BE2C (cell line): ENCODE data around the gene TMSB4X.
"Not testable (repeated sequence)": the region's sequence is repeated elsewhere in the genome, so short reads cannot be mapped to it uniquely, and the experiment has no call there.

ENCODE experiments used
- DNase-seq: peaks from one replicate; pipeline ENCODE4 v3.0.0-alpha.2; 2020
- H3K27me3 ChIP-seq: fragments of 250-450 bp; sonication (Bioruptor Pico); 2 replicates; pipeline ENCODE4 v1.5.1; 2020; ENCODE audit warnings: mild to moderate bottlenecking
- H3K36me3 ChIP-seq: fragments of 250-450 bp; sonication (Bioruptor Pico); 2 replicates; pipeline ENCODE4 v1.5.1; 2020; ENCODE audit warnings: mild to moderate bottlenecking
- H3K4me1 ChIP-seq: fragments of 250-450 bp; sonication (Bioruptor Pico); 2 replicates; pipeline ENCODE4 v1.5.1; 2020
- H3K4me3 ChIP-seq: 2 replicates; pipeline ENCODE4 v1.5.1; 2011; ENCODE audit warnings: low read depth, low read length
- H3K9me3 ChIP-seq: fragments of 250-450 bp; sonication (Bioruptor Pico); 2 replicates; pipeline ENCODE4 v1.5.1; 2020
- TF ChIP-seq, protein P1 (sequence below): IDR thresholded peaks from 2 replicates; pipeline ENCODE4 v1.5.1; 2012; ENCODE audit warnings: mild to moderate bottlenecking, low read depth, low read length

Gene TMSB4X

DNA sequence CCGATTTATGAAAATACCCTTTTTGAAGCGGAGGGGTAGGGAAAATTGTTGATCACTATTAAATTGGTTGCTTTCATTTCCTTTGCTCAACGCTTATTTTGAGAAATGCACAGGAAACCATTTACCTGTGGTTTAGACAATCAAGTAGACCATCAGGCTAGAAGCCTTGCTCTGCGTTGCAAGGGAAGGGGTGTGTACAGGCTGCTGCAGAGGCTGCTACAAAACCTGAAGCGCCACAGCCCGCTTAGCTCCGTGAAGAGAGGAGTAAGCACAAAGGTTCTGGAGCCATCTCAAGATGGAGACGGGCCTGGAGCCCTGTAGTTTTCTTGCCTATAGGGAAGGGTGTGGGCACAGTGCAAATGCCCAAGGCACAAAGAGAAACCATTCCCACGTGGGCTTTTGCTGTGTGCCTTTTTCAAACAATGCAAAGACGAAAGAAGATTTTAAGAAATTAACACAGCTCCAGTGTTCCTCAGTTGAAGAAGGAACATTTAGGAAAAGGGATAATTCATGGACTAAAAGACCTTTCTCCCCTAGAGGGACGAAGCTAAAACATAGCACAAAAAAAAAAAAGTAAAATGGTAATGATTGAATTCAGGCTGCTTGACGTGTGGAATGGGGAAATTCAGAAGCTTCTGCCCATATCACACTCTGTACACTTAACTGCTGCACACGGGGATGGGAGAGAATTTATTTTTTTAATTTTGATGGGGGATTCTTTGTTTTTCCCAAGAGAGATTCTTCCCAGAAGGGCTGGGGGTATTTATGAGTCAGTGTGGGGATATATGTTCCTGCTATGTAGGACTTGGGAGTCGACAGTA is 3.5 kb downstream of the TMSB4X start:
- no peaks in the 10 kb centered on the region for H3K27me3 ChIP-seq
- no peak for DNase-seq
- no peaks in the 10 kb centered on the region for H3K9me3 ChIP-seq
- no peak overlapping the region for H3K4me3 ChIP-seq
- TF ChIP-seq, protein P1, sequence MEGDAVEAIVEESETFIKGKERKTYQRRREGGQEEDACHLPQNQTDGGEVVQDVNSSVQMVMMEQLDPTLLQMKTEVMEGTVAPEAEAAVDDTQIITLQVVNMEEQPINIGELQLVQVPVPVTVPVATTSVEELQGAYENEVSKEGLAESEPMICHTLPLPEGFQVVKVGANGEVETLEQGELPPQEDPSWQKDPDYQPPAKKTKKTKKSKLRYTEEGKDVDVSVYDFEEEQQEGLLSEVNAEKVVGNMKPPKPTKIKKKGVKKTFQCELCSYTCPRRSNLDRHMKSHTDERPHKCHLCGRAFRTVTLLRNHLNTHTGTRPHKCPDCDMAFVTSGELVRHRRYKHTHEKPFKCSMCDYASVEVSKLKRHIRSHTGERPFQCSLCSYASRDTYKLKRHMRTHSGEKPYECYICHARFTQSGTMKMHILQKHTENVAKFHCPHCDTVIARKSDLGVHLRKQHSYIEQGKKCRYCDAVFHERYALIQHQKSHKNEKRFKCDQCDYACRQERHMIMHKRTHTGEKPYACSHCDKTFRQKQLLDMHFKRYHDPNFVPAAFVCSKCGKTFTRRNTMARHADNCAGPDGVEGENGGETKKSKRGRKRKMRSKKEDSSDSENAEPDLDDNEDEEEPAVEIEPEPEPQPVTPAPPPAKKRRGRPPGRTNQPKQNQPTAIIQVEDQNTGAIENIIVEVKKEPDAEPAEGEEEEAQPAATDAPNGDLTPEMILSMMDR: no peak
- H3K4me1 ChIP-seq: no peaks in the 10 kb centered on the region
- H3K36me3 ChIP-seq: no peaks in the 10 kb centered on the region

DNA sequence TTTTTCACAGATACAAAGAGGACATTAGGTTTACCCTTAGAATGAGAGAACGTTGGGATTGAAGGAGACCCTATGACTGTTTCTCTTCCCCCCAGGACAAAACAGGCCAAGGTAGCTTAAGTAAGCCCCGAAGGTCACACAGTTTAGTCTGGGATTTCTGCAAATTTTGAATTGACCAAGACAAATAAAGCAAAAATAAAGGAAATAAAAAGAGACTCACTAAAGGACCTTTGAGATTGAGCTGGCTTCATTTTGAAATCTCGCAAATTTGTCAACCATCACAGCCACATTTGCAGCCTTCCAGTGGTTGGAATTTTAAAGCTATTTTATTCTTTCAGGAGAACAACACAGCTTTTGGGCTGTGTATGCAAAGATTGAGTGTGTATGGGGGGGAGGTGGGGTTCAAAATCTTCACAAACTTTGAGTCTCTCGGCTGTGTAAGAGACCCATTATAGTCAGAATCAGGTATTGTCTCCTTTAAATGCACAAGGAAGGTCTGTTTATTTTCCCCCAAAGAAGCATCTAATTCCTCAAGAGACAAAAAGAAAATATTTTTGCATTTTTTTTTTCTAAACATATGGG is 4.2 kb downstream of the TMSB4X start:
- DNase-seq: no peak
- TF ChIP-seq, protein P1: no peak
- no peak overlapping the region for H3K4me3 ChIP-seq
- H3K9me3 ChIP-seq: no peaks in the 10 kb centered on the region
- no peaks in the 10 kb centered on the region for H3K4me1 ChIP-seq
- no peaks in the 10 kb centered on the region for H3K36me3 ChIP-seq
- no peaks in the 10 kb centered on the region for H3K27me3 ChIP-seq

DNA sequence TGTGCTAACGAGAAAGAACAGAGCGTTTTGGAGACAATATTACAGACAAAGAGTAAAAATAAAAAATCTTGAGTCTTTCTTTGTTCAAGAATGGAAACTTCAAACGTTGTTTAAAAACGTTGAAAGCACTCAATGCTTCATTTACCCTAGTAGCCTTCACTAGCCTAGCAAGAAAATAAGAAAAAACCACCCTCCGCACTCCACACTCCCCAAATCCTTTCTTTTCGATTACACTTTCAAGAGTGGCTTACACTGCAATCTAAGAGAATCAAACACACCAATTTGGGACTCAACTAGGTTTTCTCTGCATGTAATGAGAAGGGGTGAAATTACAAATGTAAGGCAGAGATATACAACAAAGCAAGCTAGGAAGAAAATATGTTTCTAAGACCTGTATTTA is 4.7 kb downstream of the TMSB4X start:
- H3K4me3 ChIP-seq: no peak overlapping the region
- no peaks in the 10 kb centered on the region for H3K9me3 ChIP-seq
- no peaks in the 10 kb centered on the region for H3K27me3 ChIP-seq
- H3K4me1 ChIP-seq: no peaks in the 10 kb centered on the region
- H3K36me3 ChIP-seq: no peaks in the 10 kb centered on the region
- TF ChIP-seq, protein P1: no peak
- DNase-seq: no peak

DNA sequence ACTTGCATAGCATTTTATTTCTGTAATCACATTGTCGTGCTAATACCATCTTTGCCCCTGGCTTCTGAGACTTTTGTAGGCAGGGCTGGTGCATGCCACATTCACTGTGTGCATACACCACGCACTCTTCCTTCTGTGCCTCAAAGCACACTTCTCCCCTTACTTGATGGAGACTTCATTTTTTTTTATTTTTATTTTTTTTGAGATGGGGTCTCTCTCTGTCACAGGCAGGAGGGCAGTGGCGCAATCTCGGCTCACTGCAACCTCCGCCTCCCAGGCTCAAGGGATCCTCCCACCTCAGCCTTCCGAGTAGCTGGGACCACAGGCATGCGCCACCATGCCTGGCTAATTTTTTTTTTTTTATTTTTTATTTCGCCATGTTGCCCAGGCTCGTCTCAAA is 5.1 kb downstream of the TMSB4X start:
- H3K27me3 ChIP-seq, H3K4me3 ChIP-seq, H3K9me3 ChIP-seq, H3K36me3 ChIP-seq, H3K4me1 ChIP-seq, DNase-seq: not testable (repeated sequence)

DNA sequence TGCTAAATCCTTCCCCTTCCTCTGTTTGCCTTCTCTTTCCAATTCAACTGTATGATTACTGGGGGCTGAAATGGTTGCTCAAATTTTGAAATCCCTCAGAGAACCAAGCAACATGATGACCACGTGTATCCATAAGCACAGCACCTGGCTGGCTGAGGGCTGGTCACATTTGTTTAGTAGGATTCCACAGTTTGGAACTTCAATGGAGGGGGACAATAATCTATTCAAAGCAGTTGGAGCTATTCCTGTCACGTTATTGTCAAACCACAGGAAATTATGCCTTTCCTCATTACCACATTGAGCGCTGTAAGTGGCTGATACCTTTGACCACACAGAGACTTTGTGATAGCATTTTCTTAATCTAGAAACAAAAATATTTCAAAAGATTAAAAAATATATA is 7.0 kb downstream of the TMSB4X start:
- H3K9me3 ChIP-seq: no peaks in the 10 kb centered on the region
- no peaks in the 10 kb centered on the region for H3K27me3 ChIP-seq
- TF ChIP-seq, protein P1: no peak
- DNase-seq: no peak
- no peaks in the 10 kb centered on the region for H3K4me1 ChIP-seq
- no peak overlapping the region for H3K4me3 ChIP-seq
- no peaks in the 10 kb centered on the region for H3K36me3 ChIP-seq

DNA sequence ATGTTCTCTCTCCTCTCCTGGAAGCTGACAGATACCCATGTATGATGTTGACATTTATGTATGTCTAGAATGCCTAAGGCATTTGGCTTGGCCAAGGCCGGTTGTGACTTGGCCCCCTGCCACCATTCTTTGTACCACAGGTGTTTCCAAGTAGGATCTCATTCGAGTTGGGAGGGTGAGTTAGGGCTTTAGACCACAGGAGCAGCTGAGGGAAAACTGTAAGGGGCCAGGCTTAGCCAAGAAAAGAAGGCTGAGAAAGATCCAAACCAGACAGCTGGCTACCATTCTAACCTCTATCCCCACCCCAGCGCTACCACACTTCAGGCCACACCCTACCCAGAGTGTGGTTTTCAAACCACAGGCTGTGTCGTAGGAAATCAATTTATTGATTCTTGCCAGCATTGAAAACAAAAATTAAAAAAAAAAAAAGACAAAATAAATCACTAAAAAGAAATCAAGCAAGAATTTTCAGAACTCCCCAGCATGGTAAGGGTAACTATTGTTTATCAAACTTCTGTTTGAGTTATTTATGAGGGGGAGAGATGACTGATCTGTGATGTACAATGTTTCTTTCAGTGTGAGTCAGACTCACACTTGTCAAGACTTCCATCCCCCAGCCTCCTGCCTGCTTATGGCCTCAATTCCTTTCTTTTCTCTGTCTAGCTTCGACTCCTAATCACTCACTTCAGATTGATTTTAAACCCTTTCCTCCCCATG is 9.9 kb downstream of the TMSB4X start:
- TF ChIP-seq, protein P1: no peak
- Histone ChIP-seq H3K36me3 (no peaks in the 10 kb centered on the region), H3K9me3 (no peaks in the 10 kb centered on the region), H3K4me1 (no peaks in the 10 kb centered on the region), H3K4me3 (no peak overlapping the region), H3K27me3 (no peaks in the 10 kb centered on the region)
- no peak for DNase-seq
